ENCODE data around the gene PTH1R. TPM values are rescaled to one million over a fixed set of nuclear protein-coding genes. Genes with fewer than 3 reads are reported as not detected.

PTH1R gene
- total RNA-seq, 1 experiment from 2014 or later = not detected

DNA sequence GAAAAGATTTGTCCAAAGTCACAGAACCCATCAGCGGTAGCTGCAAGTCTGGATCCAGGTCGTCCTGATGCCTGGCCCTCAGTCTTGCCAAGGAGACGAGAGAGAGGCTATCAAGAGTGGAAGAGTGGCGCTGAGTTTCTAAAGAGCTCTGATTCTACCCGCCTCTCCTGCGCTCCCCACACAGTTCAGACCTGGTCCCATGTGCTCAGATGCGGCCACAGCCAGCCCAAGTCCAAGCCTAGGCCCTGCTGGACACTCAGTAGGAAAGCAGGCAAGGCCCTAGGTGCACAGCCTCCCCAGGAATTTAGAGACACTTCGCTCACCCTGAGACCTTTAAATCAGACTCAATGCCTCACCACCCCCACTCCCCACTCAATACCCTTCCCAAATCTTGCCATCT lies 66.7 kb downstream of the PTH1R start:
- H3K36me3 ChIP-seq (ENCODE audit: control insufficient read depth, insufficient read depth, low read length) = no peaks in the 10 kb centered on the region; the same call in 1 of the 2 replicates
- intact Hi-C loops (cut with micrococcal nuclease; ENCODE audit: unreplicated experiment) = no loop called here
- H3K4me1 ChIP-seq (ENCODE audit: control insufficient read depth, insufficient read depth, low read length) = peaks cover 49% of the 10 kb centered on the region
- DNase-seq (ENCODE audit: low read depth, low spot score) (no peak), ATAC-seq (peak; percentile 46; the same call in 1 of the 2 replicates)
- H3K27ac ChIP-seq (ENCODE audit: low read length) = no peak overlapping the region; the same call in 1 of the 2 replicates
- no peaks in the 10 kb centered on the region for H3K27me3 ChIP-seq (ENCODE audit: control insufficient read depth, insufficient read depth, low read length)
- ChIA-PET POLR2A (interaction anchor here (0.5 kb wide), 2 partner anchors 29 to 30 kb away, joined by 4 to 6 read pairs; no protein-coding TSS in a partner anchor), CTCF (no interaction called here)
- H3K9me3 ChIP-seq (ENCODE audit: control insufficient read depth, insufficient read depth, low read depth, low read length) = no peaks in the 10 kb centered on the region
- in situ Hi-C loops (cut with HindIII; ENCODE audit: low pct_unique_long_range_greater_than_20kb, low sequenced_read_pairs) = no loop called here
- TF ChIP-seq, protein P1, sequence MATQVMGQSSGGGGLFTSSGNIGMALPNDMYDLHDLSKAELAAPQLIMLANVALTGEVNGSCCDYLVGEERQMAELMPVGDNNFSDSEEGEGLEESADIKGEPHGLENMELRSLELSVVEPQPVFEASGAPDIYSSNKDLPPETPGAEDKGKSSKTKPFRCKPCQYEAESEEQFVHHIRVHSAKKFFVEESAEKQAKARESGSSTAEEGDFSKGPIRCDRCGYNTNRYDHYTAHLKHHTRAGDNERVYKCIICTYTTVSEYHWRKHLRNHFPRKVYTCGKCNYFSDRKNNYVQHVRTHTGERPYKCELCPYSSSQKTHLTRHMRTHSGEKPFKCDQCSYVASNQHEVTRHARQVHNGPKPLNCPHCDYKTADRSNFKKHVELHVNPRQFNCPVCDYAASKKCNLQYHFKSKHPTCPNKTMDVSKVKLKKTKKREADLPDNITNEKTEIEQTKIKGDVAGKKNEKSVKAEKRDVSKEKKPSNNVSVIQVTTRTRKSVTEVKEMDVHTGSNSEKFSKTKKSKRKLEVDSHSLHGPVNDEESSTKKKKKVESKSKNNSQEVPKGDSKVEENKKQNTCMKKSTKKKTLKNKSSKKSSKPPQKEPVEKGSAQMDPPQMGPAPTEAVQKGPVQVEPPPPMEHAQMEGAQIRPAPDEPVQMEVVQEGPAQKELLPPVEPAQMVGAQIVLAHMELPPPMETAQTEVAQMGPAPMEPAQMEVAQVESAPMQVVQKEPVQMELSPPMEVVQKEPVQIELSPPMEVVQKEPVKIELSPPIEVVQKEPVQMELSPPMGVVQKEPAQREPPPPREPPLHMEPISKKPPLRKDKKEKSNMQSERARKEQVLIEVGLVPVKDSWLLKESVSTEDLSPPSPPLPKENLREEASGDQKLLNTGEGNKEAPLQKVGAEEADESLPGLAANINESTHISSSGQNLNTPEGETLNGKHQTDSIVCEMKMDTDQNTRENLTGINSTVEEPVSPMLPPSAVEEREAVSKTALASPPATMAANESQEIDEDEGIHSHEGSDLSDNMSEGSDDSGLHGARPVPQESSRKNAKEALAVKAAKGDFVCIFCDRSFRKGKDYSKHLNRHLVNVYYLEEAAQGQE (IDR thresholded peaks at IDR 0.05; ENCODE audit: insufficient read depth in 1 of 2, low read depth in 2 of 2, low read length in 1 of 2) = no peak
- TF ChIP-seq POLR2AphosphoS5 (IDR thresholded peaks at IDR 0.05; ENCODE audit: low read depth, low read length) (no peak), SIN3A (IDR thresholded peaks at IDR 0.05; ENCODE audit: borderline replicate concordance, insufficient read depth, low read depth, low read length) (no peak), TCF7L2 (IDR thresholded peaks at IDR 0.05; ENCODE audit: low read depth, low read length) (no peak)
- TF ChIP-seq, protein P2, sequence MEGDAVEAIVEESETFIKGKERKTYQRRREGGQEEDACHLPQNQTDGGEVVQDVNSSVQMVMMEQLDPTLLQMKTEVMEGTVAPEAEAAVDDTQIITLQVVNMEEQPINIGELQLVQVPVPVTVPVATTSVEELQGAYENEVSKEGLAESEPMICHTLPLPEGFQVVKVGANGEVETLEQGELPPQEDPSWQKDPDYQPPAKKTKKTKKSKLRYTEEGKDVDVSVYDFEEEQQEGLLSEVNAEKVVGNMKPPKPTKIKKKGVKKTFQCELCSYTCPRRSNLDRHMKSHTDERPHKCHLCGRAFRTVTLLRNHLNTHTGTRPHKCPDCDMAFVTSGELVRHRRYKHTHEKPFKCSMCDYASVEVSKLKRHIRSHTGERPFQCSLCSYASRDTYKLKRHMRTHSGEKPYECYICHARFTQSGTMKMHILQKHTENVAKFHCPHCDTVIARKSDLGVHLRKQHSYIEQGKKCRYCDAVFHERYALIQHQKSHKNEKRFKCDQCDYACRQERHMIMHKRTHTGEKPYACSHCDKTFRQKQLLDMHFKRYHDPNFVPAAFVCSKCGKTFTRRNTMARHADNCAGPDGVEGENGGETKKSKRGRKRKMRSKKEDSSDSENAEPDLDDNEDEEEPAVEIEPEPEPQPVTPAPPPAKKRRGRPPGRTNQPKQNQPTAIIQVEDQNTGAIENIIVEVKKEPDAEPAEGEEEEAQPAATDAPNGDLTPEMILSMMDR (IDR thresholded peaks at IDR 0.05) = no peak
- no TSS peak for BruUV-seq (replicated peaks)
- H3K4me3 ChIP-seq (ENCODE audit: low read depth in 2 of 2, low read length in 2 of 2) = no peak overlapping the region

DNA sequence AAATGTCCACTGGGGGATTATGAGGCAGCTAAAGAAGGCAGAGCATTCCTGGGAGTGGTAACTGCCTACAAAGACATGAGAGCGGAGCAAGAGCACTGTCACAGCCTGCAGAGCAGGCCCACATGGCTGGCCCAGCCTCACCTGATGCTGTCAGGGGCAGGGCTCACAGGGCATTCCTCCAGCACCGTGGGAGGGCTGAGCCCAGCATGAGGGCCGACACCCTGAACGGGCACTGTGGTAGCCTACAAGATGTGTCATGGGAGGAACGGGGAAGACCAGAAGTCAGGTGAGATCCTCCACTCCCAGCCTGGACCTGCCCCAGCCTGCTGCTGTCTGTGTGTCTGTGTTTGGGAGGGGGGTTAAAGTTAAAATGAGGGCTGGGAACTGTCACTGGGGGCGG lies 68.9 kb downstream of the PTH1R start:
- in situ Hi-C loops (cut with HindIII; ENCODE audit: low pct_unique_long_range_greater_than_20kb, low sequenced_read_pairs) = no loop called here
- ChIA-PET POLR2A (no interaction called here), CTCF (no interaction called here)
- DNase-seq (ENCODE audit: low read depth, low spot score) (no peak), ATAC-seq (no peak)
- intact Hi-C loops (cut with micrococcal nuclease; ENCODE audit: unreplicated experiment) = no loop called here
- H3K4me3 ChIP-seq (ENCODE audit: low read depth in 2 of 2, low read length in 2 of 2) = no peak overlapping the region
- peak overlapping the region; percentile 57 for H3K27ac ChIP-seq (ENCODE audit: low read length)
- peaks cover 53% of the 10 kb centered on the region for H3K4me1 ChIP-seq (ENCODE audit: control insufficient read depth, insufficient read depth, low read length)
- no peaks in the 10 kb centered on the region; the same call in 1 of the 2 replicates for H3K36me3 ChIP-seq (ENCODE audit: control insufficient read depth, insufficient read depth, low read length)
- no TSS peak for BruUV-seq (replicated peaks)
- TF ChIP-seq, protein P2 (IDR thresholded peaks at IDR 0.05) = no peak
- no peak for TF ChIP-seq SIN3A (IDR thresholded peaks at IDR 0.05; ENCODE audit: borderline replicate concordance, insufficient read depth, low read depth, low read length)
- no peak for TF ChIP-seq POLR2AphosphoS5 (IDR thresholded peaks at IDR 0.05; ENCODE audit: low read depth, low read length)
- TF ChIP-seq, protein P1 (IDR thresholded peaks at IDR 0.05; ENCODE audit: insufficient read depth in 1 of 2, low read depth in 2 of 2, low read length in 1 of 2) = no peak
- TF ChIP-seq TCF7L2 (IDR thresholded peaks at IDR 0.05; ENCODE audit: low read depth, low read length) = no peak
- H3K27me3 ChIP-seq (ENCODE audit: control insufficient read depth, insufficient read depth, low read length) = no peaks in the 10 kb centered on the region
- H3K9me3 ChIP-seq (ENCODE audit: control insufficient read depth, insufficient read depth, low read depth, low read length) = no peaks in the 10 kb centered on the region

Data from Panc1 (cell line).